A549 (cell line): Measurements from ENCODE around the gene GADD45B.

Source experiments
- BHLHE40 ChIP-seq: IDR thresholded peaks from 2 replicates; pipeline ENCODE4 v1.6.1; 2012; ENCODE audit warnings: low read depth, low read length, inconsistent platforms
- KDM1A ChIP-seq: fragments of 200-600 bp; sonication (generic); IDR thresholded peaks from 2 replicates; pipeline ENCODE4 v1.6.1; 2016; ENCODE audit warnings: low read depth, mild to moderate bottlenecking
- KDM5A ChIP-seq: fragments of 200-600 bp; sonication (generic); IDR thresholded peaks from 2 replicates; pipeline ENCODE4 v1.6.1; 2016; ENCODE audit warnings: antibody characterized with exemption, mild to moderate bottlenecking
- MAZ ChIP-seq: fragments of 150-350 bp; IDR thresholded peaks from 2 replicates; pipeline ENCODE4 v1.6.1; 2014; ENCODE audit warnings: antibody characterized with exemption, low read depth, low read length, borderline replicate concordance
- POLR2A ChIP-seq: IDR thresholded peaks from 2 replicates; pipeline ENCODE4 v1.6.1; 2012; ENCODE audit warnings: mild to moderate bottlenecking, low read length
- POLR2AphosphoS2 ChIP-seq: conservative IDR thresholded peaks from 2 replicates; pipeline ENCODE4 v1.6.1; 2012; ENCODE audit warnings: low read length, improper control_type of control experiment, inconsistent platforms
- TF ChIP-seq, protein P1 (sequence below): fragments of >200 bp; sonication (Bioruptor Twin); formaldehyde crosslinking; IDR thresholded peaks from 3 replicates; pipeline ENCODE4 v1.5.1; 2016
- TF ChIP-seq, protein P2 (sequence below): IDR thresholded peaks from 2 replicates; pipeline ENCODE4 v1.6.1; 2012
- TF ChIP-seq, protein P3 (sequence below): fragments of 250-450 bp; sonication (Bioruptor Pico); IDR thresholded peaks from 2 replicates; pipeline ENCODE4 v1.5.0; 2021; ENCODE audit warnings: mild to moderate bottlenecking, moderate library complexity, borderline replicate concordance
- TF ChIP-seq, protein P4 (sequence below): fragments of >200 bp; sonication (Bioruptor Twin); formaldehyde crosslinking; IDR thresholded peaks from 3 replicates; pipeline ENCODE4 v1.6.1; 2016
- TF ChIP-seq, protein P5 (sequence below): IDR thresholded peaks from 2 replicates; pipeline ENCODE4 v1.6.1; 2012
- TF ChIP-seq, protein P6 (sequence below): fragments of 200-600 bp; sonication (generic); IDR thresholded peaks from 2 replicates; pipeline ENCODE4 v1.6.1; 2016; ENCODE audit warnings: antibody characterized with exemption, mild to moderate bottlenecking, moderate library complexity

DNA sequence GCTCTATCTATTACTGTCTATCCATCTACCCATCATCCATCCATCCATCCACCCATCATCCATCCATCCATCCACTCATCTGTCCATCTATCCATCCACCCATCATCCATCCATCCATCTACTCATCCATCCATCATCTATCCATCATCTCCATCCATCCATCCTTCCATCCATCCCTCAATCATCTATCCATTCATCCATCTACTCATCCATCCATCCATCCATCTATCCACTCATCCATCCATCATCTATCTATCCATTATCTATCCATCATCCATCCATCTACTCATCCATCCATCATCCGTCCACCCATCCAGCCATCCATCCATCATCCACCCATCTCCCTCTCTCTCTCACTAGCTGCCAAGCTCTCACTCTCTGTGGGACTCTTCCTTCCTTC is 35.4 kb upstream of the GADD45B start:
- TF ChIP-seq POLR2A (no peak), POLR2AphosphoS2 (no peak), MAZ (no peak), BHLHE40 (no peak), KDM5A (no peak), KDM1A (no peak)
- TF ChIP-seq, protein P1, sequence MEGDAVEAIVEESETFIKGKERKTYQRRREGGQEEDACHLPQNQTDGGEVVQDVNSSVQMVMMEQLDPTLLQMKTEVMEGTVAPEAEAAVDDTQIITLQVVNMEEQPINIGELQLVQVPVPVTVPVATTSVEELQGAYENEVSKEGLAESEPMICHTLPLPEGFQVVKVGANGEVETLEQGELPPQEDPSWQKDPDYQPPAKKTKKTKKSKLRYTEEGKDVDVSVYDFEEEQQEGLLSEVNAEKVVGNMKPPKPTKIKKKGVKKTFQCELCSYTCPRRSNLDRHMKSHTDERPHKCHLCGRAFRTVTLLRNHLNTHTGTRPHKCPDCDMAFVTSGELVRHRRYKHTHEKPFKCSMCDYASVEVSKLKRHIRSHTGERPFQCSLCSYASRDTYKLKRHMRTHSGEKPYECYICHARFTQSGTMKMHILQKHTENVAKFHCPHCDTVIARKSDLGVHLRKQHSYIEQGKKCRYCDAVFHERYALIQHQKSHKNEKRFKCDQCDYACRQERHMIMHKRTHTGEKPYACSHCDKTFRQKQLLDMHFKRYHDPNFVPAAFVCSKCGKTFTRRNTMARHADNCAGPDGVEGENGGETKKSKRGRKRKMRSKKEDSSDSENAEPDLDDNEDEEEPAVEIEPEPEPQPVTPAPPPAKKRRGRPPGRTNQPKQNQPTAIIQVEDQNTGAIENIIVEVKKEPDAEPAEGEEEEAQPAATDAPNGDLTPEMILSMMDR: no peak
- TF ChIP-seq, protein P2, sequence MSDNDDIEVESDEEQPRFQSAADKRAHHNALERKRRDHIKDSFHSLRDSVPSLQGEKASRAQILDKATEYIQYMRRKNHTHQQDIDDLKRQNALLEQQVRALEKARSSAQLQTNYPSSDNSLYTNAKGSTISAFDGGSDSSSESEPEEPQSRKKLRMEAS: no peak
- TF ChIP-seq, protein P3, sequence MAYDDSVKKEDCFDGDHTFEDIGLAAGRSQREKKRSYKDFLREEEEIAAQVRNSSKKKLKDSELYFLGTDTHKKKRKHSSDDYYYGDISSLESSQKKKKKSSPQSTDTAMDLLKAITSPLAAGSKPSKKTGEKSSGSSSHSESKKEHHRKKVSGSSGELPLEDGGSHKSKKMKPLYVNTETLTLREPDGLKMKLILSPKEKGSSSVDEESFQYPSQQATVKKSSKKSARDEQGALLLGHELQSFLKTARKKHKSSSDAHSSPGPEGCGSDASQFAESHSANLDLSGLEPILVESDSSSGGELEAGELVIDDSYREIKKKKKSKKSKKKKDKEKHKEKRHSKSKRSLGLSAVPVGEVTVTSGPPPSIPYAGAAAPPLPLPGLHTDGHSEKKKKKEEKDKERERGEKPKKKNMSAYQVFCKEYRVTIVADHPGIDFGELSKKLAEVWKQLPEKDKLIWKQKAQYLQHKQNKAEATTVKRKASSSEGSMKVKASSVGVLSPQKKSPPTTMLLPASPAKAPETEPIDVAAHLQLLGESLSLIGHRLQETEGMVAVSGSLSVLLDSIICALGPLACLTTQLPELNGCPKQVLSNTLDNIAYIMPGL (CRISPR knock-in tag): no peak
- TF ChIP-seq, protein P4, sequence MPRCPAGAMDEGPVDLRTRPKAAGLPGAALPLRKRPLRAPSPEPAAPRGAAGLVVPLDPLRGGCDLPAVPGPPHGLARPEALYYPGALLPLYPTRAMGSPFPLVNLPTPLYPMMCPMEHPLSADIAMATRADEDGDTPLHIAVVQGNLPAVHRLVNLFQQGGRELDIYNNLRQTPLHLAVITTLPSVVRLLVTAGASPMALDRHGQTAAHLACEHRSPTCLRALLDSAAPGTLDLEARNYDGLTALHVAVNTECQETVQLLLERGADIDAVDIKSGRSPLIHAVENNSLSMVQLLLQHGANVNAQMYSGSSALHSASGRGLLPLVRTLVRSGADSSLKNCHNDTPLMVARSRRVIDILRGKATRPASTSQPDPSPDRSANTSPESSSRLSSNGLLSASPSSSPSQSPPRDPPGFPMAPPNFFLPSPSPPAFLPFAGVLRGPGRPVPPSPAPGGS: no peak
- TF ChIP-seq, protein P5, sequence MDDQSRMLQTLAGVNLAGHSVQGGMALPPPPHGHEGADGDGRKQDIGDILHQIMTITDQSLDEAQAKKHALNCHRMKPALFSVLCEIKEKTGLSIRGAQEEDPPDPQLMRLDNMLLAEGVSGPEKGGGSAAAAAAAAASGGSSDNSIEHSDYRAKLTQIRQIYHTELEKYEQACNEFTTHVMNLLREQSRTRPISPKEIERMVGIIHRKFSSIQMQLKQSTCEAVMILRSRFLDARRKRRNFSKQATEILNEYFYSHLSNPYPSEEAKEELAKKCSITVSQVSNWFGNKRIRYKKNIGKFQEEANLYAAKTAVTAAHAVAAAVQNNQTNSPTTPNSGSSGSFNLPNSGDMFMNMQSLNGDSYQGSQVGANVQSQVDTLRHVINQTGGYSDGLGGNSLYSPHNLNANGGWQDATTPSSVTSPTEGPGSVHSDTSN: no peak
- TF ChIP-seq, protein P6, sequence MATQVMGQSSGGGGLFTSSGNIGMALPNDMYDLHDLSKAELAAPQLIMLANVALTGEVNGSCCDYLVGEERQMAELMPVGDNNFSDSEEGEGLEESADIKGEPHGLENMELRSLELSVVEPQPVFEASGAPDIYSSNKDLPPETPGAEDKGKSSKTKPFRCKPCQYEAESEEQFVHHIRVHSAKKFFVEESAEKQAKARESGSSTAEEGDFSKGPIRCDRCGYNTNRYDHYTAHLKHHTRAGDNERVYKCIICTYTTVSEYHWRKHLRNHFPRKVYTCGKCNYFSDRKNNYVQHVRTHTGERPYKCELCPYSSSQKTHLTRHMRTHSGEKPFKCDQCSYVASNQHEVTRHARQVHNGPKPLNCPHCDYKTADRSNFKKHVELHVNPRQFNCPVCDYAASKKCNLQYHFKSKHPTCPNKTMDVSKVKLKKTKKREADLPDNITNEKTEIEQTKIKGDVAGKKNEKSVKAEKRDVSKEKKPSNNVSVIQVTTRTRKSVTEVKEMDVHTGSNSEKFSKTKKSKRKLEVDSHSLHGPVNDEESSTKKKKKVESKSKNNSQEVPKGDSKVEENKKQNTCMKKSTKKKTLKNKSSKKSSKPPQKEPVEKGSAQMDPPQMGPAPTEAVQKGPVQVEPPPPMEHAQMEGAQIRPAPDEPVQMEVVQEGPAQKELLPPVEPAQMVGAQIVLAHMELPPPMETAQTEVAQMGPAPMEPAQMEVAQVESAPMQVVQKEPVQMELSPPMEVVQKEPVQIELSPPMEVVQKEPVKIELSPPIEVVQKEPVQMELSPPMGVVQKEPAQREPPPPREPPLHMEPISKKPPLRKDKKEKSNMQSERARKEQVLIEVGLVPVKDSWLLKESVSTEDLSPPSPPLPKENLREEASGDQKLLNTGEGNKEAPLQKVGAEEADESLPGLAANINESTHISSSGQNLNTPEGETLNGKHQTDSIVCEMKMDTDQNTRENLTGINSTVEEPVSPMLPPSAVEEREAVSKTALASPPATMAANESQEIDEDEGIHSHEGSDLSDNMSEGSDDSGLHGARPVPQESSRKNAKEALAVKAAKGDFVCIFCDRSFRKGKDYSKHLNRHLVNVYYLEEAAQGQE: no peak
